ENCODE results near the gene AREL1.

The AREL1 gene

GRCh38 chr14:74739293-74740030, 26.6 kb upstream of the AREL1 start:
- peak; percentile 35 for DNase-seq (ENCODE audit: low read depth)
- TF ChIP-seq, protein P1, sequence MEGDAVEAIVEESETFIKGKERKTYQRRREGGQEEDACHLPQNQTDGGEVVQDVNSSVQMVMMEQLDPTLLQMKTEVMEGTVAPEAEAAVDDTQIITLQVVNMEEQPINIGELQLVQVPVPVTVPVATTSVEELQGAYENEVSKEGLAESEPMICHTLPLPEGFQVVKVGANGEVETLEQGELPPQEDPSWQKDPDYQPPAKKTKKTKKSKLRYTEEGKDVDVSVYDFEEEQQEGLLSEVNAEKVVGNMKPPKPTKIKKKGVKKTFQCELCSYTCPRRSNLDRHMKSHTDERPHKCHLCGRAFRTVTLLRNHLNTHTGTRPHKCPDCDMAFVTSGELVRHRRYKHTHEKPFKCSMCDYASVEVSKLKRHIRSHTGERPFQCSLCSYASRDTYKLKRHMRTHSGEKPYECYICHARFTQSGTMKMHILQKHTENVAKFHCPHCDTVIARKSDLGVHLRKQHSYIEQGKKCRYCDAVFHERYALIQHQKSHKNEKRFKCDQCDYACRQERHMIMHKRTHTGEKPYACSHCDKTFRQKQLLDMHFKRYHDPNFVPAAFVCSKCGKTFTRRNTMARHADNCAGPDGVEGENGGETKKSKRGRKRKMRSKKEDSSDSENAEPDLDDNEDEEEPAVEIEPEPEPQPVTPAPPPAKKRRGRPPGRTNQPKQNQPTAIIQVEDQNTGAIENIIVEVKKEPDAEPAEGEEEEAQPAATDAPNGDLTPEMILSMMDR (conservative IDR thresholded peaks at IDR 0.05; ENCODE audit: control insufficient read depth, insufficient read depth, low read depth, low read length), result no peak
- no peak overlapping the region for H3K4me3 ChIP-seq (ENCODE audit: control insufficient read depth, low read depth, low read length)

DNA sequence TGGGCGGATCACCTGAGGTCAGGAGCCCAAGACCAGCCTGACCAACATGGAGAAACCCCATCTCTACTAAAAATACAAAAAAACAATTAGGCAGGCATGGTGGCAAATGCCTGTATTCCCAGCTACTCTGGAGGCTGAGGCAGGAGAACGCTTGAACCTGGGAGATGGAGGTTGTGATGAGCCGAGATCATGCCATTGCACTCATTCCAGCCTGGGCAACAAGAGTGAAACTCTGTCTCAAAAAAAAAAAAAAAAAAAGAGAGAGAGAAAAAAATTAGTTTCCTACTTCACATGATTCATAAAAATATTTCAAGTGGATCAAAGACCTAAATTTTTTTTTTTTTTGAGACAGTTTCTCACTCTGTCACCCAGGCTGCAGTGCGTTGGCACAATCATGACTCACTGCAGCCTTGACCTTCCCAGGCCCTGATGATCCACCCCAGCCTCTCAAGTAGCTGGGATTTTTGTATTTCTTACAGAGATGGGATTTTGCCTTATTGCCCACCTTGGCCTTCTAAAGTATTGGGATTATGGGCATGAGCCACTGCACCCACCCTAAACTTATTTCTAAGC, 25.0 kb upstream of the AREL1 start:
- TF ChIP-seq, protein P1 (conservative IDR thresholded peaks at IDR 0.05; ENCODE audit: control insufficient read depth, insufficient read depth, low read depth, low read length), result no peak
- no peak overlapping the region for H3K4me3 ChIP-seq (ENCODE audit: control insufficient read depth, low read depth, low read length)
- DNase-seq (ENCODE audit: low read depth), result peak; percentile 77

GRCh38 chr14:74735125-74735524, 22.2 kb upstream of the AREL1 start:
- TF ChIP-seq, protein P1 (conservative IDR thresholded peaks at IDR 0.05; ENCODE audit: control insufficient read depth, insufficient read depth, low read depth, low read length), result no peak
- H3K4me3 ChIP-seq (ENCODE audit: control insufficient read depth, low read depth, low read length), result no peak overlapping the region
- no peak for DNase-seq (ENCODE audit: low read depth)

GRCh38 chr14:74733221-74733620, 20.3 kb upstream of the AREL1 start:
- no peak overlapping the region for H3K4me3 ChIP-seq (ENCODE audit: control insufficient read depth, low read depth, low read length)
- no peak for DNase-seq (ENCODE audit: low read depth)
- TF ChIP-seq, protein P1 (conservative IDR thresholded peaks at IDR 0.05; ENCODE audit: control insufficient read depth, insufficient read depth, low read depth, low read length), result no peak

DNA sequence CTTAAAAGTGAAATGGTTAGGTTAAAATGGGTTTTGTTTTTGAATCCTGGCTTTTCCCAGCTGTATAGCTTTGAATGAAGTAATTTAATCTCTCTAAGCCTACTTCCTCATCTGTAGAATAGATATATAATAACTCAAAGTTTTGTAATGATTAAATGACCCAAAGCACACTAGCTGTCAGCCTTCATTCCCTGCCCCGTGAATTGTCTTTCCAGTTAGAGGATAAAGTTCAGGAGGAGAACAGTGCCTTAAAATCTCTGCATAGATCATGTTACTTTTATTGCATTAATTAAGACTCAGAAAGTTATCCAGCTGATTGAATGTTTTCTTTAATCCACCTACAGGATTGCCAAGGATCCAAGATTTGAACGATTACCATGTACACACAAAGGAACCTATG, 19.5 kb upstream of the AREL1 start:
- DNase-seq (ENCODE audit: low read depth), result no peak
- no peak overlapping the region for H3K4me3 ChIP-seq (ENCODE audit: control insufficient read depth, low read depth, low read length)
- TF ChIP-seq, protein P1 (conservative IDR thresholded peaks at IDR 0.05; ENCODE audit: control insufficient read depth, insufficient read depth, low read depth, low read length), result no peak

DNA sequence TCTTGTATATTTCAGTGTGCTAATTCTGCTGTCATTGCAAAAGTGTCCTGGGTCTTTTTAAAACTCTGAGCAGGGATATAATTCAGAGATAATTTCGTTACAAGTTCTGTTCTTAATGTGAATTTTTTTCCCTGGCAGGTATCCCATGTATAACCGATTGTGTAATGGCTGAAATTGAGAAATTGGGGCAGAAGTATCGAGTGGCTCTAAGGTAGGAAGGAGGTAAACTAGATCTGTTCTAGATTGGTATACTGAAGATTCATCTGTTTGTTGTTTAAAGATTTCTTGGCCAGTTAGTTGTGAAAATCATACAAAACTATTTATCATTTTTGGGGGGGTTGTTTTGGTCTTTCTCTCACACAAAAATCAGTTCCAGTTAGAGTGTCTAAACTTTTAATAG, 10.3 kb upstream of the AREL1 start:
- DNase-seq (ENCODE audit: low read depth), result no peak
- TF ChIP-seq, protein P1 (conservative IDR thresholded peaks at IDR 0.05; ENCODE audit: control insufficient read depth, insufficient read depth, low read depth, low read length), result no peak
- no peak overlapping the region for H3K4me3 ChIP-seq (ENCODE audit: control insufficient read depth, low read depth, low read length)

Data from fibroblast of mammary gland (primary cell).